NCI-H1436 (cell line): ENCODE results near the gene CACNA1D.
"Not testable (repeated sequence)": the region's sequence is repeated elsewhere in the genome, so short reads cannot be mapped to it uniquely, and the experiment has no call there.

ENCODE experiments used
- DNase-seq: peaks from one replicate; lab custom pipeline; 2025; lab: John Stamatoyannopoulos, UW

The CACNA1D gene

GRCh38 chr3:53657651-53658050 is 163.2 kb downstream of the CACNA1D start:
- DNase-seq, result no peak

- DNase-seq, result no peak
Measured at GRCh38 chr3:53658613-53659193, 164.3 kb downstream of the CACNA1D start.

GRCh38 chr3:53659996-53660395 is 165.6 kb downstream of the CACNA1D start:
- no peak for DNase-seq

GRCh38 chr3:53661480-53661879 is 167.1 kb downstream of the CACNA1D start:
- no peak for DNase-seq

GRCh38 chr3:53664812-53665211 is 170.4 kb downstream of the CACNA1D start:
- DNase-seq, result not testable (repeated sequence)

GRCh38 chr3:53665608-53666425 is 171.4 kb downstream of the CACNA1D start:
- DNase-seq, result no peak

- no peak for DNase-seq
Measured at GRCh38 chr3:53668872-53669271, 174.5 kb downstream of the CACNA1D start.

GRCh38 chr3:53670721-53671120 is 176.3 kb downstream of the CACNA1D start:
- no peak for DNase-seq

- DNase-seq, result no peak
Measured at GRCh38 chr3:53671192-53671960, 177.0 kb downstream of the CACNA1D start.

- DNase-seq, result no peak
Measured at GRCh38 chr3:53671961-53672299, 177.5 kb downstream of the CACNA1D start.

- no peak for DNase-seq
Measured at GRCh38 chr3:53672981-53673380, 178.6 kb downstream of the CACNA1D start.

- no peak for DNase-seq
Measured at GRCh38 chr3:53673722-53674350, 179.4 kb downstream of the CACNA1D start.

- DNase-seq, result no peak
Measured at GRCh38 chr3:53674582-53674981, 180.2 kb downstream of the CACNA1D start.

GRCh38 chr3:53675022-53675697 is 180.7 kb downstream of the CACNA1D start:
- DNase-seq, result no peak

- DNase-seq, result no peak
Measured at GRCh38 chr3:53675942-53676341, 181.5 kb downstream of the CACNA1D start.

- DNase-seq, result no peak
Measured at GRCh38 chr3:53677413-53677812, 183.0 kb downstream of the CACNA1D start.

- no peak for DNase-seq
Measured at GRCh38 chr3:53680028-53680427, 185.6 kb downstream of the CACNA1D start.

GRCh38 chr3:53682807-53683206 is 188.4 kb downstream of the CACNA1D start:
- DNase-seq, result no peak

GRCh38 chr3:53688066-53688465 is 193.7 kb downstream of the CACNA1D start:
- DNase-seq, result no peak

GRCh38 chr3:53688989-53689388 is 194.6 kb downstream of the CACNA1D start:
- DNase-seq, result no peak

GRCh38 chr3:53689681-53690080 is 195.3 kb downstream of the CACNA1D start:
- DNase-seq, result no peak

GRCh38 chr3:53690521-53690920 is 196.1 kb downstream of the CACNA1D start:
- DNase-seq, result no peak
